ENCODE results near the gene ENPP5.

- no peak for TF ChIP-seq E2F5 (CRISPR knock-in tag; IDR thresholded peaks at IDR 0.05)
- no peak for TF ChIP-seq CTCF (IDR thresholded peaks at IDR 0.05)
- no peak for TF ChIP-seq IRF1 (CRISPR knock-in tag; IDR thresholded peaks at IDR 0.05)
- TF ChIP-seq E2F4 (CRISPR knock-in tag; IDR thresholded peaks at IDR 0.05; ENCODE audit: borderline replicate concordance, low read depth), result no peak
- no peak for TF ChIP-seq NFYB (CRISPR knock-in tag; conservative IDR thresholded peaks at IDR 0.05; ENCODE audit: low read depth)
These were observed 33.9 kb downstream of the ENPP5 start for GRCh38 chr6:46136831-46137230.

Measured in WTC11 (cell line).